HepG2 (cell line): Measurements from ENCODE around the gene ABCB9. TPM values are rescaled to one million over a fixed set of nuclear protein-coding genes. Genes with fewer than 3 reads are reported as not detected.

Source experiments
- ASH2L ChIP-seq: fragments of 300-600, 200-600 bp; sonication (generic); IDR thresholded peaks from 2 replicates; pipeline ENCODE4 v1.7.0; 2017; ENCODE audit warnings: low read depth, mild to moderate bottlenecking, moderate library complexity, mixed read lengths, low read length; ENCODE audit not compliant: insufficient read length
- HMG20A ChIP-seq: IDR thresholded peaks from 2 replicates; pipeline ENCODE4 v1.6.1; 2016; ENCODE audit warnings: borderline replicate concordance
- HOXA5 ChIP-seq: sonication (generic); formaldehyde crosslinking; IDR thresholded peaks from 2 replicates; pipeline ENCODE4 v1.4.0; 2020; ENCODE audit warnings: missing genetic modification reagents
- KDM6A ChIP-seq: IDR thresholded peaks from 2 replicates; pipeline ENCODE4 v1.6.1; 2016; ENCODE audit warnings: low read depth
- KLF12 ChIP-seq: sonication (generic); formaldehyde crosslinking; IDR thresholded peaks from 2 replicates; pipeline ENCODE4 v1.4.0; 2020; ENCODE audit warnings: missing genetic modification reagents, borderline replicate concordance
- MYC ChIP-seq: sonication (generic); formaldehyde crosslinking; IDR thresholded peaks from 2 replicates; pipeline ENCODE4 v1.9.0; 2021; ENCODE audit warnings: missing genetic modification reagents, borderline replicate concordance
- NR0B2 ChIP-seq: sonication (generic); formaldehyde crosslinking; IDR thresholded peaks from 2 replicates; pipeline ENCODE4 v1.4.0; 2020; ENCODE audit warnings: mild to moderate bottlenecking, missing genetic modification reagents
- POGK ChIP-seq: sonication (generic); formaldehyde crosslinking; conservative IDR thresholded peaks from 2 replicates; pipeline ENCODE4 v1.8.0; 2022; ENCODE audit warnings: mild to moderate bottlenecking, moderate library complexity, missing genetic modification reagents
- POLR2AphosphoS2 ChIP-seq: IDR thresholded peaks from 2 replicates; pipeline ENCODE4 v1.6.1; 2011; ENCODE audit warnings: low read depth, low read length, improper control_type of control experiment
- POLR2AphosphoS5 ChIP-seq: IDR thresholded peaks from 2 replicates; pipeline ENCODE4 v1.6.1; 2012; ENCODE audit warnings: low read depth, low read length
- RARA ChIP-seq: IDR thresholded peaks from 2 replicates; pipeline ENCODE4 v1.6.1; 2016; ENCODE audit warnings: missing genetic modification reagents, missing compliant biosample characterization
- RCOR2 ChIP-seq: IDR thresholded peaks from 2 replicates; pipeline ENCODE4 v1.6.1; 2016; ENCODE audit warnings: missing biosample characterization, missing genetic modification reagents
- SATB2 ChIP-seq: sonication (generic); formaldehyde crosslinking; IDR thresholded peaks from 2 replicates; pipeline ENCODE4 v1.5.0; 2020; ENCODE audit warnings: missing genetic modification reagents
- TBP ChIP-seq: sonication (generic); formaldehyde crosslinking; IDR thresholded peaks from 2 replicates; pipeline ENCODE4 v1.5.0; 2020; ENCODE audit warnings: missing genetic modification reagents
- TOE1 ChIP-seq: sonication (generic); formaldehyde crosslinking; IDR thresholded peaks from 2 replicates; pipeline ENCODE4 v1.4.0; 2020; ENCODE audit warnings: mild to moderate bottlenecking, missing genetic modification reagents
- ZNF432 ChIP-seq: sonication (generic); formaldehyde crosslinking; IDR thresholded peaks from 2 replicates; pipeline ENCODE4 v1.5.0; 2020; ENCODE audit warnings: missing genetic modification reagents, mild to moderate bottlenecking, borderline replicate concordance
- ZNF563 ChIP-seq: sonication (generic); formaldehyde crosslinking; IDR thresholded peaks from 2 replicates; pipeline ENCODE4 v1.8.0; 2022; ENCODE audit warnings: mild to moderate bottlenecking, moderate library complexity, missing genetic modification reagents
- ZNF607 ChIP-seq: sonication (generic); formaldehyde crosslinking; IDR thresholded peaks from 2 replicates; pipeline ENCODE4 v1.5.1; 2020; ENCODE audit warnings: missing genetic modification reagents, mild to moderate bottlenecking, borderline replicate concordance
- ZNF629 ChIP-seq: sonication (generic); formaldehyde crosslinking; conservative IDR thresholded peaks from 2 replicates; pipeline ENCODE4 v1.5.0; 2020; ENCODE audit warnings: missing genetic modification reagents
- ZNF768 ChIP-seq: sonication (generic); formaldehyde crosslinking; IDR thresholded peaks from 2 replicates; pipeline ENCODE4 v1.4.0; 2020; ENCODE audit warnings: missing genetic modification reagents
- polyA plus RNA-seq, 8 experiments: library from polyadenylated mRNA; depleted of rRNA in 3 of 8; stranded (reverse) in 7 of 8; unstranded in 1 of 8; fragments of >200 nt; fragmentation: Illumina TruSeq in 4 of 8; extraction: Trizol in 4 of 8; gene quantifications; 2 replicates each; pipeline versions ENCODE4 v1.2.1 to v1.2.3, GENCODE V29; 2011 to 2016; ENCODE audit warnings: low read depth in 4 of 8, missing spikeins in 1 of 8, mixed read lengths in 1 of 8; ENCODE audit not compliant: insufficient read depth in 1 of 8
- total RNA-seq, 5 experiments: library from RNA; depleted of rRNA; stranded (reverse); fragments of >200 nt; fragmentation: Illumina TruSeq; extraction: Trizol; gene quantifications; 2 replicates each; pipeline ENCODE4 v1.2.3, GENCODE V29; 2016; ENCODE audit warnings: low read depth in 1 of 5
- TF ChIP-seq, protein P1 (sequence below): IDR thresholded peaks from 2 replicates; pipeline ENCODE4 v1.6.1; 2018; ENCODE audit warnings: missing genetic modification reagents
- TF ChIP-seq, protein P2 (sequence below): sonication (generic); formaldehyde crosslinking; IDR thresholded peaks from 2 replicates; pipeline ENCODE4 v1.5.0; 2020; ENCODE audit warnings: mild to moderate bottlenecking, missing genetic modification reagents
- TF ChIP-seq, protein P3 (sequence below): sonication (generic); formaldehyde crosslinking; IDR thresholded peaks from 2 replicates; pipeline ENCODE4 v1.8.1; 2023; ENCODE audit warnings: mild to moderate bottlenecking, inconsistent platforms, moderate library complexity, missing genetic modification reagents, borderline replicate concordance

Gene ABCB9
- total and polyA plus RNA-seq, 2 of the 13 experiments (the other 11 are each of a cell fraction or from before 2014, with no cell fraction given): 5.1 to 6.0 TPM

DNA sequence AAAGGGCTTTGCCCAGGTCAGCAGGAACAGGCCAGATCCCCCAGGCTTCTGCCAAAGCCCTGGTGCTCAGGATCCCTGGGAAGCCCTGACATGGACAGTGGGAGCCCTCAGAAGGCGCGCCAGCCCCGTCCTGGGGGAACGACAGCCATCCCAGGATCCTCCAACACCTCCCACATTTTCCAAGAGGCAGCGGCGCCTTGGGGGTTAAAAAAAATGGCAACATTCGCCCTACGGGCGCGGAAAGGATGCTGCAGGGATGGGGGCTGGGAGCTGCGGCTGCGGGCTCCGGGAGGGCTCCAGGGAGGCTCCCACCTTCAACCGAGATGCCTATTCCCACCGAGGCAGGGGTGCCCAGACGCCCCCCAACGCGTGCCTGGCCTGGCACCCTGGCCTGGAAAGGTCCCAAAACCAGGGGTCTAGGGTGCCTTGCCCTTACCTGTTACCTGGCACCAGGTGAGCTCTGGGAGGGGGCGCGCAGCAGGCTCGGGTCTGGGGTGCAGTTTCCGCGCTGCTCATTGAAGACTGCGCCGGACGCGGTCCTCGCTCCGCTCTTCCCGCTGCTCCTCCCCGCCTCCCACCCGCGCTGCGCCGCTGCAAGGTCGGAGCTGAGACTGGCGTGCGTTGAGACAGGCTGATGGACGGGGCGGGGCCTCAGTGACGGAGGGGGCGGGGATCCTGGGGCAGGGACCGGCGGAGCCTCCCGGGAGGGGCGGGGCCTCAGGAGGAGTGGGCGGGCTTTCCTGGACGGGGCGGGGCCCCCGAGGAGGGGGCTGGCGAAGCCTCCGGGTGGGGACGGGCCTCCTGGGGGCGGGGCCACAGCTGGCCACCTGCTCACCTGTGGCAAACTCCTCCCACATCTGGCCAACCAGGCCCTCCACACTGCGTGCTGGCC is at the start of gene ABCB9 (continued):
- TF ChIP-seq RARA (CRISPR knock-in tag) (no peak), MYC (peak; percentile 66; the same call in 1 of the 2 replicates), ZNF607 (CRISPR knock-in tag) (no peak), KDM6A (CRISPR knock-in tag) (no peak), POLR2AphosphoS5 (peak; percentile 60), RCOR2 (no peak), TOE1 (no peak), KLF12 (no peak), ASH2L (no peak), HMG20A (CRISPR knock-in tag) (no peak; the same call in 1 of the 2 replicates), ZNF629 (CRISPR knock-in tag) (no peak), TBP (no peak), NR0B2 (CRISPR knock-in tag) (no peak), HOXA5 (no peak), ZNF768 (CRISPR knock-in tag) (no peak), ZNF432 (CRISPR knock-in tag) (no peak), ZNF563 (no peak), POGK (no peak), POLR2AphosphoS2 (no peak), SATB2 (no peak)
- TF ChIP-seq, protein P1, sequence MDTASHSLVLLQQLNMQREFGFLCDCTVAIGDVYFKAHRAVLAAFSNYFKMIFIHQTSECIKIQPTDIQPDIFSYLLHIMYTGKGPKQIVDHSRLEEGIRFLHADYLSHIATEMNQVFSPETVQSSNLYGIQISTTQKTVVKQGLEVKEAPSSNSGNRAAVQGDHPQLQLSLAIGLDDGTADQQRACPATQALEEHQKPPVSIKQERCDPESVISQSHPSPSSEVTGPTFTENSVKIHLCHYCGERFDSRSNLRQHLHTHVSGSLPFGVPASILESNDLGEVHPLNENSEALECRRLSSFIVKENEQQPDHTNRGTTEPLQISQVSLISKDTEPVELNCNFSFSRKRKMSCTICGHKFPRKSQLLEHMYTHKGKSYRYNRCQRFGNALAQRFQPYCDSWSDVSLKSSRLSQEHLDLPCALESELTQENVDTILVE (CRISPR knock-in tag): no peak
- TF ChIP-seq, protein P2, sequence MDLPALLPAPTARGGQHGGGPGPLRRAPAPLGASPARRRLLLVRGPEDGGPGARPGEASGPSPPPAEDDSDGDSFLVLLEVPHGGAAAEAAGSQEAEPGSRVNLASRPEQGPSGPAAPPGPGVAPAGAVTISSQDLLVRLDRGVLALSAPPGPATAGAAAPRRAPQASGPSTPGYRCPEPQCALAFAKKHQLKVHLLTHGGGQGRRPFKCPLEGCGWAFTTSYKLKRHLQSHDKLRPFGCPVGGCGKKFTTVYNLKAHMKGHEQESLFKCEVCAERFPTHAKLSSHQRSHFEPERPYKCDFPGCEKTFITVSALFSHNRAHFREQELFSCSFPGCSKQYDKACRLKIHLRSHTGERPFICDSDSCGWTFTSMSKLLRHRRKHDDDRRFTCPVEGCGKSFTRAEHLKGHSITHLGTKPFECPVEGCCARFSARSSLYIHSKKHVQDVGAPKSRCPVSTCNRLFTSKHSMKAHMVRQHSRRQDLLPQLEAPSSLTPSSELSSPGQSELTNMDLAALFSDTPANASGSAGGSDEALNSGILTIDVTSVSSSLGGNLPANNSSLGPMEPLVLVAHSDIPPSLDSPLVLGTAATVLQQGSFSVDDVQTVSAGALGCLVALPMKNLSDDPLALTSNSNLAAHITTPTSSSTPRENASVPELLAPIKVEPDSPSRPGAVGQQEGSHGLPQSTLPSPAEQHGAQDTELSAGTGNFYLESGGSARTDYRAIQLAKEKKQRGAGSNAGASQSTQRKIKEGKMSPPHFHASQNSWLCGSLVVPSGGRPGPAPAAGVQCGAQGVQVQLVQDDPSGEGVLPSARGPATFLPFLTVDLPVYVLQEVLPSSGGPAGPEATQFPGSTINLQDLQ (CRISPR knock-in tag): no peak
- TF ChIP-seq, protein P3, sequence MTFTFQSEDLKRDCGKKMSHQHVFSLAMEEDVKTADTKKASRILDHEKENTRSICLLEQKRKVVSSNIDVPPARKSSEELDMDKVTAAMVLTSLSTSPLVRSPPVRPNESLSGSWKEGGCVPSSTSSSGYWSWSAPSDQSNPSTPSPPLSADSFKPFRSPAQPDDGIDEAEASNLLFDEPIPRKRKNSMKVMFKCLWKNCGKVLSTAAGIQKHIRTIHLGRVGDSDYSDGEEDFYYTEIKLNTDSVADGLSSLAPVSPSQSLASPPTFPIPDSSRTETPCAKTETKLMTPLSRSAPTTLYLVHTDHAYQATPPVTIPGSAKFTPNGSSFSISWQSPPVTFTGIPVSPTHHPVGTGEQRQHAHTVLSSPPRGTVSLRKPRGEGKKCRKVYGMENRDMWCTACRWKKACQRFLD: no peak
